IMR-90 (cell line): ENCODE results near the gene ARSJ. TPM values are rescaled to one million over a fixed set of nuclear protein-coding genes. Genes with fewer than 3 reads are reported as not detected.

Experiments used
- ATAC-seq: fragments of 200-7000 bp; cut with Tn5 transposase; 2 replicates; pipeline ENCODE4 v1.9.1; 2020; ENCODE audit warnings: low read depth, mild to moderate bottlenecking, moderate library complexity
- BruUV-seq: library from RNA; stranded (reverse); fragments of 400-500 nt; replicated peaks from 2 replicates; lab custom pipeline; 2021; lab: Mats Ljungman, UMichigan
- CTCF ChIA-PET: fragments of 300-600 bp; formaldehyde crosslinking; extraction: SDS; loops from one replicate; lab custom pipeline; 2021; ENCODE audit warnings: antibody characterized with exemption; lab: Yijun Ruan, JAX
- POLR2A ChIA-PET: fragments of 300-600 bp; sonication (Branson Sonifier 250); formaldehyde crosslinking; loops from one replicate; lab custom pipeline; 2022; ENCODE audit warnings: antibody characterized with exemption; ENCODE audit not compliant: unreplicated experiment; lab: Charles Lee
- DNase-seq: peaks from one replicate; pipeline ENCODE4 v3.0.0; 2013
- H2AFZ ChIP-seq: replicated peaks from 2 replicates; pipeline ENCODE3; 2013; ENCODE audit warnings: low read length, mild to moderate bottlenecking; ENCODE audit not compliant: poor library complexity
- H2AK5ac ChIP-seq: 2 replicates; pipeline ENCODE4 v1.6.1; 2013; ENCODE audit warnings: low read depth, low read length, inconsistent platforms
- H2AK9ac ChIP-seq: replicated peaks from 2 replicates; pipeline ENCODE3; 2013; ENCODE audit warnings: mild to moderate bottlenecking, low read depth, low read length, moderate library complexity; ENCODE audit not compliant: poor library complexity
- H2BK120ac ChIP-seq: 2 replicates; pipeline ENCODE4 v1.6.1; 2013; ENCODE audit warnings: low read depth, low read length, inconsistent platforms
- H2BK15ac ChIP-seq: 3 replicates; pipeline ENCODE4 v1.6.1; 2013; ENCODE audit warnings: low read depth, low read length, inconsistent platforms
- H2BK20ac ChIP-seq: 2 replicates; pipeline ENCODE4 v1.6.1; 2013; ENCODE audit warnings: low read depth, mild to moderate bottlenecking, inconsistent platforms, low read length, moderate library complexity
- H2BK5ac ChIP-seq: 2 replicates; pipeline ENCODE4 v1.6.1; 2013; ENCODE audit warnings: mild to moderate bottlenecking, low read depth, low read length, inconsistent platforms; ENCODE audit not compliant: poor library complexity, severe bottlenecking
- H3K14ac ChIP-seq: replicated peaks from 2 replicates; pipeline ENCODE4 v1.6.1; 2013; ENCODE audit warnings: low read depth, low read length, inconsistent platforms
- H3K18ac ChIP-seq: 2 replicates; pipeline ENCODE4 v1.6.1; 2013; ENCODE audit warnings: low read depth, low read length, control low read depth
- H3K23ac ChIP-seq: 2 replicates; pipeline ENCODE4 v1.6.1; 2013; ENCODE audit warnings: low read depth, low read length, inconsistent platforms
- H3K27ac ChIP-seq: 2 replicates; pipeline ENCODE4 v1.5.1; 2013; ENCODE audit warnings: mild to moderate bottlenecking, control low read depth, low read length; ENCODE audit not compliant: insufficient read depth
- H3K27me3 ChIP-seq: 2 replicates; pipeline ENCODE4 v1.6.1; 2013; ENCODE audit warnings: low read length; ENCODE audit not compliant: control insufficient read depth, insufficient read depth
- H3K36me3 ChIP-seq: 2 replicates; pipeline ENCODE4 v1.6.1; 2013; ENCODE audit warnings: low read length, mixed read lengths; ENCODE audit not compliant: control insufficient read depth, insufficient read depth
- H3K4ac ChIP-seq: 2 replicates; pipeline ENCODE4 v1.6.1; 2013; ENCODE audit warnings: low read depth, low read length, inconsistent platforms
- H3K4me1 ChIP-seq: 2 replicates; pipeline ENCODE4 v1.6.1; 2013; ENCODE audit warnings: low read length, mixed read lengths; ENCODE audit not compliant: control insufficient read depth, insufficient read depth
- H3K4me2 ChIP-seq: 2 replicates; pipeline ENCODE4 v1.6.1; 2013; ENCODE audit warnings: low read depth, mild to moderate bottlenecking, control low read depth, low read length, moderate library complexity
- H3K4me3 ChIP-seq: 2 replicates; pipeline ENCODE4 v1.5.1; 2013; ENCODE audit warnings: low read depth, mild to moderate bottlenecking, control low read depth, low read length, moderate library complexity; ENCODE audit not compliant: insufficient read depth
- H3K56ac ChIP-seq: 2 replicates; pipeline ENCODE4 v1.6.1; 2013; ENCODE audit warnings: low read length, inconsistent platforms; ENCODE audit not compliant: insufficient read depth; ENCODE audit errors: extremely low read depth
- H3K79me1 ChIP-seq, 2 experiments: 2 replicates each; pipeline ENCODE4 v1.6.1; 2013; ENCODE audit warnings: low read length in 2 of 2, inconsistent platforms in 1 of 2, low read depth in 1 of 2
- H3K9ac ChIP-seq: 2 replicates; pipeline ENCODE4 v1.6.1; 2013; ENCODE audit warnings: low read depth, low read length, control low read depth
- H3K9me1 ChIP-seq: 2 replicates; pipeline ENCODE4 v1.6.1; 2013; ENCODE audit warnings: low read length, inconsistent platforms; ENCODE audit not compliant: insufficient read depth
- H3K9me3 ChIP-seq: 2 replicates; pipeline ENCODE4 v1.6.1; 2013; ENCODE audit warnings: low read length; ENCODE audit not compliant: control insufficient read depth, insufficient read depth
- H4K20me1 ChIP-seq: 2 replicates; pipeline ENCODE4 v1.6.1; 2013; ENCODE audit warnings: low read length, inconsistent platforms; ENCODE audit not compliant: insufficient read depth
- H4K5ac ChIP-seq: 2 replicates; pipeline ENCODE4 v1.6.1; 2013; ENCODE audit warnings: mild to moderate bottlenecking, low read depth, low read length, control low read depth
- H4K8ac ChIP-seq, 2 experiments: 2 replicates each; pipeline ENCODE4 v1.6.1; 2013; ENCODE audit warnings: low read depth in 2 of 2, low read length in 2 of 2, control low read depth in 1 of 2, inconsistent platforms in 1 of 2
- H4K91ac ChIP-seq: 2 replicates; pipeline ENCODE4 v1.6.1; 2013; ENCODE audit warnings: low read depth, low read length, inconsistent platforms; ENCODE audit not compliant: insufficient read depth
- BHLHE40 ChIP-seq: fragments of 150-350 bp; IDR thresholded peaks from 2 replicates; pipeline ENCODE4 v1.6.1; 2016; ENCODE audit warnings: mild to moderate bottlenecking, low read depth, low read length
- CHD1 ChIP-seq: IDR thresholded peaks from 2 replicates; pipeline ENCODE4 v1.6.1; 2012; ENCODE audit warnings: low read depth, low read length, improper control_type of control experiment
- CTCF ChIP-seq: conservative IDR thresholded peaks from 2 replicates; pipeline ENCODE4 v1.5.1; 2012; ENCODE audit warnings: mild to moderate bottlenecking, low read depth, low read length, improper control_type of control experiment
- MAFK ChIP-seq: IDR thresholded peaks from 2 replicates; pipeline ENCODE4 v1.6.1; 2012; ENCODE audit warnings: low read depth, low read length, improper control_type of control experiment
- NFE2L2 ChIP-seq: fragments of 150-350 bp; IDR thresholded peaks from 2 replicates; pipeline ENCODE4 v1.6.1; 2016; ENCODE audit warnings: low read depth, mild to moderate bottlenecking, low read length
- RAD21 ChIP-seq: IDR thresholded peaks from 2 replicates; pipeline ENCODE4 v1.6.1; 2012; ENCODE audit warnings: low read length, improper control_type of control experiment
- RCOR1 ChIP-seq: IDR thresholded peaks from 2 replicates; pipeline ENCODE4 v1.6.1; 2012; ENCODE audit warnings: mild to moderate bottlenecking, low read length, improper control_type of control experiment; ENCODE audit not compliant: insufficient replicate concordance
- USF2 ChIP-seq: fragments of 150-350 bp; IDR thresholded peaks from 2 replicates; pipeline ENCODE4 v1.6.1; 2017; ENCODE audit warnings: mild to moderate bottlenecking, antibody characterized with exemption, low read length, low read depth
- WGBS, 2 experiments: methylation state at CpG; one replicate each; pipeline versions ENCODE4 v1.1.5 to v1.1.7; 2013; ENCODE audit warnings: missing lambda C conversion rate in 2 of 2; ENCODE audit not compliant: insufficient read length in 1 of 2; ENCODE audit errors: extremely low coverage in 2 of 2; 5-methylcytosine and 5-hydroxymethylcytosine counted together
- dilution Hi-C: fragments of 300-500 bp; cut with HindIII; formaldehyde crosslinking; loops from one replicate; pipeline ENCODE4 v1.14.3; 2018; ENCODE audit warnings: low sequenced_read_pairs; ENCODE audit not compliant: unreplicated experiment
- in situ Hi-C: fragments of 300-500 bp; cut with MboI; formaldehyde crosslinking; loops from 3 replicates; pipeline ENCODE4 v1.14.3; 2019; ENCODE audit warnings: low sequenced_read_pairs, inconsistent platforms, mixed read lengths
- intact Hi-C: fragments of 100-400 bp; cut with micrococcal nuclease; formaldehyde crosslinking; loops from 2 replicates; pipeline ENCODE4 v1.10.0; 2022
- polyA plus RNA-seq, 3 experiments: library from polyadenylated mRNA; depleted of rRNA; stranded (reverse); fragments of >200 nt; gene quantifications; 2 replicates each; pipeline ENCODE4 v1.2.3, GENCODE V29; 2012; ENCODE audit warnings: low replicate concordance in 1 of 3
- total RNA-seq: library from RNA; depleted of rRNA; stranded (reverse); fragments of >200 nt; gene quantifications from 2 replicates; pipeline ENCODE4 v1.2.3, GENCODE V29; 2012
- TF ChIP-seq, protein P1 (sequence below): fragments of 150-350 bp; IDR thresholded peaks from 2 replicates; pipeline ENCODE4 v1.6.1; 2016; ENCODE audit warnings: low read depth, mild to moderate bottlenecking, low read length, moderate library complexity, borderline replicate concordance

Gene ARSJ
- total and polyA plus RNA-seq, 2 of the 4 experiments (the other 2 are of a cell fraction), result 47.7 to 143 TPM

DNA sequence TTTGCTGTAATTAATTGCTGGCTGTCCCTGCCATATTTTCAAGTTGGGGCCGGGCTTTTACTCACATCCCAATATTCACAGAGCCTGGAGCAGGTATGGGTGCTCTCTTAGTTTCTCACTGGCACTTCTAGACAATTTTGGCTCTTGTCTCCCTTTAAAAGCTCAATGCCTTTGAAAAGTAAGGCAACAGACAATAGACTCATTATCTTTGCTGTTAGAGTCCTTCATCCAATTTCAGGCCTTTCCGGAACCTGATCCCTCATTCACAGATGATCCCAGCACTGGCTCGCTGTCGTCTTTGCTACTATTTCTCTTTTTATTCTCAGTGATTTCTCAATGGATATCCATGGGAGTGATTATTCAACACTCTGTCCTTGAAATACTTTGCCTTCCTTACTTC is 6.7 kb downstream of the ARSJ start:
- no peak overlapping the region for H4K91ac ChIP-seq
- peaks cover 8 to 22% of the 10 kb centered on the region in 2 experiments; a peak in 2 of 4 replicates for H3K79me1 ChIP-seq
- no peak overlapping the region for H2BK15ac ChIP-seq
- H3K27ac ChIP-seq, result peak overlapping the region; percentile 63; the same call in 1 of the 2 replicates
- WGBS, 2 experiments, result 90% methylated on average over 4 of the region's 4 CpGs; no CpG with 5 or more reads in 1 of the 2 experiments
- H3K4me3 ChIP-seq, result no peak overlapping the region
- no peaks in the 10 kb centered on the region for H3K27me3 ChIP-seq
- H3K56ac ChIP-seq, result no peak overlapping the region
- H3K14ac ChIP-seq, result 0 out of 2 replicates have a peak overlapping the region, but pooled peaks have one; percentile 1
- H4K20me1 ChIP-seq, result peaks cover 8% of the 10 kb centered on the region; the same call in 1 of the 2 replicates
- H3K23ac ChIP-seq, result peak overlapping the region; percentile 83
- no peak overlapping the region for H3K4me2 ChIP-seq
- ATAC-seq (no peak), DNase-seq (no peak)
- POLR2A ChIA-PET, result no interaction called here
- intact Hi-C loops (no loop called here), in situ Hi-C loops (no loop called here), dilution Hi-C loops (no loop called here)
- H2BK20ac ChIP-seq, result 0 out of 2 replicates have a peak overlapping the region, but pooled peaks have one; percentile 11
- H3K9ac ChIP-seq, result no peak overlapping the region
- 0 out of 2 replicates have a peak overlapping the region, but pooled peaks have one; percentile 44 for H3K18ac ChIP-seq
- H3K4ac ChIP-seq, result no peak overlapping the region
- H3K9me1 ChIP-seq, result peaks cover 6% of the 10 kb centered on the region
- no peak overlapping the region for H2AFZ ChIP-seq
- no peaks in the 10 kb centered on the region for H3K9me3 ChIP-seq
- BruUV-seq, result no TSS peak
- peaks cover 19% of the 10 kb centered on the region for H3K36me3 ChIP-seq
- H2BK120ac ChIP-seq, result 0 out of 2 replicates have a peak overlapping the region, but pooled peaks have one; percentile 26
- H4K5ac ChIP-seq, result no peak overlapping the region
- TF ChIP-seq RAD21 (no peak), CHD1 (no peak), USF2 (no peak), RCOR1 (no peak), CTCF (no peak), MAFK (no peak), BHLHE40 (no peak), NFE2L2 (no peak)
- TF ChIP-seq, protein P1, sequence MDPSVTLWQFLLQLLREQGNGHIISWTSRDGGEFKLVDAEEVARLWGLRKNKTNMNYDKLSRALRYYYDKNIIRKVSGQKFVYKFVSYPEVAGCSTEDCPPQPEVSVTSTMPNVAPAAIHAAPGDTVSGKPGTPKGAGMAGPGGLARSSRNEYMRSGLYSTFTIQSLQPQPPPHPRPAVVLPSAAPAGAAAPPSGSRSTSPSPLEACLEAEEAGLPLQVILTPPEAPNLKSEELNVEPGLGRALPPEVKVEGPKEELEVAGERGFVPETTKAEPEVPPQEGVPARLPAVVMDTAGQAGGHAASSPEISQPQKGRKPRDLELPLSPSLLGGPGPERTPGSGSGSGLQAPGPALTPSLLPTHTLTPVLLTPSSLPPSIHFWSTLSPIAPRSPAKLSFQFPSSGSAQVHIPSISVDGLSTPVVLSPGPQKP, result no peak
- H2BK5ac ChIP-seq, result peak overlapping the region; percentile 60
- no peak overlapping the region for H2AK5ac ChIP-seq
- peak overlapping the region in 1 of 2 experiments; percentile 24; a peak in 1 of 4 replicates for H4K8ac ChIP-seq
- H2AK9ac ChIP-seq, result no peak overlapping the region
- CTCF ChIA-PET, result interaction anchor here (0.5 kb wide), 1 partner anchor 17 kb away, joined by 3 read pairs; no protein-coding TSS in a partner anchor
- peaks cover 13% of the 10 kb centered on the region for H3K4me1 ChIP-seq
